KBM-7 (cell line): Measurements from ENCODE around the gene TSR3.

Experiments used
- DNase-seq: peaks from one replicate; pipeline ENCODE4 v3.0.0-alpha.2; 2015
- in situ Hi-C: fragments of 300-500 bp; cut with MboI; formaldehyde crosslinking; loops from 2 replicates; pipeline ENCODE4 v1.14.3; 2020; ENCODE audit warnings: low sequenced_read_pairs, low pct_unique_long_range_greater_than_20kb, mixed read lengths

Gene TSR3

GRCh38 chr16:1357906-1358566 lies 6.4 kb upstream of the TSR3 start:
- no peak for DNase-seq
- in situ Hi-C loops = no loop called here

GRCh38 chr16:1356061-1356900 lies 4.6 kb upstream of the TSR3 start:
- in situ Hi-C loops = no loop called here
- no peak for DNase-seq

- in situ Hi-C loops = no loop called here
- no peak for DNase-seq
Observed at GRCh38 chr16:1355591-1355990, 3.9 kb upstream of the TSR3 start.

DNA sequence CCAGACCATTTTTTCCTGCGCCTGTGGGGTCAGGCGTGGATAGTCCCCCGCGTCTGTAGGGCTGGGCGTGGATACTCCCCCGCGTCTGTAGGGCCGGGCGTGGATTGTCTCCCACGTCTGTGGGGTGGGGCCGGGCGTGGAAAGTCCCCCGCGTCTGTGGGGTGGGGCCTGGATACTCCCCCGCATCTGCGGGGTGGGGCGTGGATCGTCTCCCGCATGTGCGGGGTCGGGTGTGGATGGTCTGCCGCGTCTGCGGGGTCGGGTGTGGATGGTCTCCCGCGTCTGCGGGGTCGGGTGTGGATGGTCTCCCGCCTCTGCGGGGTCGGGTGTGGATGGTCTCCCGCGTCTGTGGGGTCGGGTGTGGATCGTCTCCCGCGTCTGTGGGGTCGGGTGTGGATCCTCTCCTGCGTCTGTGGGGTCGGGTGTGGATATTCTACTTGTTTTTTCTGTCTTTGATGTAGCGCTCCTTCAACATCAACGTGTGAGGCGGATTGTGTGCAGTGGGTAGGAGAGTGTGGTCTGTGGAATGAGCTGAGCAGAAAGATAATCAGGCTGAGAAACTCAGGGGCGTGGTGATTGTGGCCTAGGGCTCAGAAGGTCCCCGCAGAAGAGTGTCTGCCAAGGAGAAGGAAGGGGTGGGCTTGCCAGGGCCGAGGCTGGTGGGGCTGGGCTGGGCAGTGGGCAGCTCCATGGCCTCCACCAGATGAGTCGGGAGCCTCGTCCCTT lies 3.3 kb upstream of the TSR3 start:
- DNase-seq = no peak
- in situ Hi-C loops = no loop called here

GRCh38 chr16:1351215-1351581 lies 480 bp downstream of the TSR3 start:
- no peak for DNase-seq
- in situ Hi-C loops = no loop called here

DNA sequence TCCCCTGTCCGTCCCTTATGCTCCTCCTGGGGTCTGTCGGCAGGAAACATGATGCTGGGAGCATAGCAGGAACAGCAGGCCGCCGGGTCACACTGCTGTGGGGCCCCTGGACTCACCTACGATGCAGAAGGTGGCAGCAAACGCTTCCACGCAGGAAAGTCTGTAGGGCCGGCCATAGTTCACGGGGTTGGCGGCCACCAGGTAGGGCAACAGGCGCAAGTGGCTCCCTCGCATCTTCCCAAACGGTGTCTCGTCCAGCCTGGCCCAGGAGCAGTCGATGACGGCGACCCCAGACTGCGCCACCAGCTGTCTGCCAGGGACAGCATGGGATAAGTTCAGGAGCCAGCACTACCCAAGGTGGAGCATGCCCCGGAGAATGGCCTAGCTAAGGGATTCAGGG lies 987 bp downstream of the TSR3 start:
- in situ Hi-C loops = no loop called here
- DNase-seq = no peak

- in situ Hi-C loops = no loop called here
- DNase-seq = no peak
Observed at GRCh38 chr16:1349951-1350350, 1.7 kb downstream of the TSR3 start.

- in situ Hi-C loops = no loop called here
- no peak for DNase-seq
Observed at GRCh38 chr16:1349351-1349750, 2.3 kb downstream of the TSR3 start.

GRCh38 chr16:1348926-1349325 lies 2.8 kb downstream of the TSR3 start:
- no peak for DNase-seq
- in situ Hi-C loops = no loop called here

DNA sequence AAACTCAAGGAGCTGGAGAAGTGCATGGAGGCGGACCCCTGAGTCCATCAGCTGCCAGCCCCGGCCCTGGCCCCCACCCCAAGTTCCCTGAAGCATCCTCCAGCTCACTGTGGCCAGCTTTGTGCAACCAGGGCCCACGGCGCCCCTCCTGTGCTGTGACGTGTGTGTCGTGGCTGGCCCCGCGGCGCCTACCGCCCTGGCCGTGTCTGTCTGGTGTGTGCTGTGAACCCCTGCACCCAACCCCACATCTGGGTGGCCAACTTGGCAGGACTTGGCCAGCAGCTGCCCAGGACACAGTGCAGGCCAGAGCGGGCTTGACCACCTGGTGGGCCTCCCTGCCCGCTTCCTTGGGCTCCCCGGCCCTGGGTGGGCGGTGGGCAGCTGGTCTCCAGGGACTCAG lies 3.2 kb downstream of the TSR3 start:
- no peak for DNase-seq
- in situ Hi-C loops = no loop called here

- DNase-seq = no peak
- in situ Hi-C loops = no loop called here
Observed at GRCh38 chr16:1347962-1348361, 3.7 kb downstream of the TSR3 start.

GRCh38 chr16:1347286-1347855 lies 4.3 kb downstream of the TSR3 start:
- no peak for DNase-seq
- in situ Hi-C loops = no loop called here

- in situ Hi-C loops = no loop called here
- no peak for DNase-seq
Observed at GRCh38 chr16:1346422-1347285, 5.0 kb downstream of the TSR3 start.

DNA sequence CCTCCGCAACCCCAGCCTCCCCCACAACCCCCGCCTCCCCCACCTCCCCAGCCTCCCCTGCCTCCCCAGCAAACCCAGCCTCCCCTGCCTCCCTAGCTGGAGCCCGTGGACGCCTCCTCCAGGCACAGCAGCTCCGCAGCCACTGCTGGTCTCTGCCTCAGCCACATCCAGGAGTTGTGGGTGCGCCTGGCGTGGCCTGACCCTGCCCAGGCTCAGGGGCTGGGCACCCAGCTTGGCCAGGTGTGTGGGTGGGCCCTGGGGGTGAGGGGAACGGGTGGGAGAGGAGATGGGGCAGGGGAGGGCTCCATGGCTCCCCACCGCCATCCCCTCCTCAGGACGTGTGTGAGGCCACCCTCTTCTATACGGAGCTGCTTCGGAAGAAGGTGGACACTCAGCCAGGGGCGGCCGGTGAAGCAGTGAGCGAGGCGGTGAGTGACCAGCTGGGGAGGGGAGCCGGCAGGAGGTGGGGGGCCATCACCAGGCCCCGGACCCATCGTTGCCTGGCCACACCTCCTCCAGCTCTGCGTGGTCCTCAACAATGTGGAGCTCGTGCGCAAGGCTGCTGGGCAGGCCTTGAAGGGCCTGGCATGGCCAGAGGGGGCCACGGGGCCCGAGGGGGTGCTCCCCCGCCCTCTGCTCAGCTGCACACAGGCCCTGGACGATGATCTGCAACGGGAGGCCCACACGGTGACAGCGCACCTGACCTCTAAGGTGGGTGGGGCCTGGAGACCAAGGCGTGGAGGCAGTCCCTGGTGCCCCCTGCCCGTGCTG lies 5.8 kb downstream of the TSR3 start:
- in situ Hi-C loops = no loop called here
- no peak for DNase-seq

DNA sequence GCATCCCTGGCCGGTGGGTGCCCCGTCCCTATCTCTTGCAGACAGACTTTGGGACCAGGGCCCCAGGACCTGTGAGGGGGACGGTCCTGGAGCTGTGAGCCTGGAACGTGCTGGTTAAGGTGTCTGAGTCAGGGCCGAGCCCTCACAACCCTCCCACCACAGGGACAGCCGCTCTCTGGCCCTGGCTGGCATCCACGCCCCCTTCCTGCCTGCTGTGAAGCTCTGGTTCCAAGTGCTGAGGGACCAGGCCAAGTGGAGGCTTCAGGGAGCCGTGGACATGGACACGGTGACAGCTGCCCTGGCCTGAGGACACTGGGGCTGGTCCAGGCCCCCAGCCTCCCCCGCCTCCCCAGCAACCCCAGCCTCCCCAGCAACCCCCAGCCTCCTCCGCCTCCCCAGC lies 6.6 kb downstream of the TSR3 start:
- in situ Hi-C loops = no loop called here
- no peak for DNase-seq

GRCh38 chr16:1344499-1344898 lies 7.2 kb downstream of the TSR3 start:
- in situ Hi-C loops = no loop called here
- no peak for DNase-seq

GRCh38 chr16:1343428-1344242 lies 8.0 kb downstream of the TSR3 start:
- no peak for DNase-seq
- in situ Hi-C loops = no loop called here
